BLaER1 treated with 17β-estradiol and CSF1 and Interleukin-3, amounts not matched to agents 10 nM and 100 nM (cell line): ENCODE results near the gene SUPT3H.
"Not testable (repeated sequence)": the region's sequence is repeated elsewhere in the genome, so short reads cannot be mapped to it uniquely, and the experiment has no call there.

Source experiments
- H3K27ac ChIP-seq, 11 experiments: shearing (Covaris generic); formaldehyde crosslinking; 2 replicates each; pipeline ENCODE4 v1.8.1; 2022
- H3K27me3 ChIP-seq, 11 experiments: shearing (Covaris generic); formaldehyde crosslinking; 2 replicates each; pipeline ENCODE4 v1.8.1; 2022
- H3K36me3 ChIP-seq, 11 experiments: shearing (Covaris generic); formaldehyde crosslinking; 2 replicates each; pipeline ENCODE4 v1.8.1; 2022
- H3K4me1 ChIP-seq, 10 experiments: shearing (Covaris generic); formaldehyde crosslinking; 2 replicates each; pipeline ENCODE4 v1.8.1; 2022
- H3K4me2 ChIP-seq, 11 experiments: shearing (Covaris generic); formaldehyde crosslinking; 2 replicates each; pipeline ENCODE4 v1.8.1; 2022
- H3K4me3 ChIP-seq, 10 experiments: shearing (Covaris generic); formaldehyde crosslinking; 2 replicates each; pipeline ENCODE4 v1.8.1; 2022
- H3K9ac ChIP-seq, 11 experiments: shearing (Covaris generic); formaldehyde crosslinking; 2 replicates each; pipeline ENCODE4 v1.8.1; 2022
- H3K9me3 ChIP-seq, 11 experiments: shearing (Covaris generic); formaldehyde crosslinking; replicated peaks in 1 of 11; 2 replicates each; pipeline ENCODE4 v1.8.1; 2022
- H4K20me1 ChIP-seq, 11 experiments: shearing (Covaris generic); formaldehyde crosslinking; 2 replicates each; pipeline ENCODE4 v1.8.1; 2022
- Cebpa-rat ChIP-seq, 11 experiments: shearing (Covaris generic); IDR thresholded peaks; 2 replicates each; pipeline ENCODE4 v1.8.1; 2022

Gene SUPT3H

DNA sequence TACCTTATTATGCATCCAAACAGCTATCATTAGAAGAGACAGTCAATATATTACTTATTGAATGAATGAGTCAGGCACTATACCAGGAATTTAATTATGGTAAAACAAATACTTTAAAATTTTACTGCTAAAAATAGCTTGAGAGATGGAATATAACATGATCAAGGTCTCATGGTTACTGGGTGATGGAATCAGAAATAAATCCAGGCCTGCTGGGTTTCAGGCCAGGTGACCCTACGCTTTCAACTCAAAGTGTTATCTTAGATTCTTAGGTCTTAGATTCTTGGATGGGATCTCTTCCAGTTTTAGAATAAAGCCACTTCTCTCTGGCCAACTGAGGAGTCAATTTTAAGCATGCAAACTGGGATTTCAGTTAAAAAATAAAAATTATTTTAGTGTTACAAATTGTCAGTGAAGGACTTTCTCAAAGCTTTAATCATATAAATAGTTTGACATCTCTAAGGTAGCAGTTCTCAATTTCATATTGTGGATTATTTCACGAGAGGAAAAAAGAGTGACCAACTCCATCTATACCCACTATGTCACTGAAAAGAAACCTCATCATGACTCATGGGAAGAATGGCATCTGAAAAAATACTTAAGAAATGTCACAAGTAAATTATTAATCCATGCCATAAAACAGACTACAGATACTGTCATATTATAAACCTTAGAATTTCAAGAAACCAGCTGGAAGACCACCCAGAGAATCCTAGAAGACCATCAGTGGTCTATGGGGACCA is 333.1 kb downstream of the SUPT3H start:
- peak overlapping the region; percentile 4 to 45 (median 22); a peak in 16 of 22 replicates for H3K4me2 ChIP-seq
- H4K20me1 ChIP-seq = no peaks in the 10 kb centered on the region
- no peak overlapping the region for H3K9ac ChIP-seq
- H3K4me1 ChIP-seq = peaks cover 11 to 35% (median 19%) of the 10 kb centered on the region in 10 experiments; a peak in 17 of 20 replicates
- no peak for TF ChIP-seq Cebpa-rat (IDR thresholded peaks at IDR 0.05)
- H3K4me3 ChIP-seq = no peak overlapping the region
- no peak overlapping the region for H3K27ac ChIP-seq
- no peaks in the 10 kb centered on the region for H3K9me3 ChIP-seq
- H3K27me3 ChIP-seq = no peaks in the 10 kb centered on the region
- H3K36me3 ChIP-seq = no peaks in the 10 kb centered on the region

DNA sequence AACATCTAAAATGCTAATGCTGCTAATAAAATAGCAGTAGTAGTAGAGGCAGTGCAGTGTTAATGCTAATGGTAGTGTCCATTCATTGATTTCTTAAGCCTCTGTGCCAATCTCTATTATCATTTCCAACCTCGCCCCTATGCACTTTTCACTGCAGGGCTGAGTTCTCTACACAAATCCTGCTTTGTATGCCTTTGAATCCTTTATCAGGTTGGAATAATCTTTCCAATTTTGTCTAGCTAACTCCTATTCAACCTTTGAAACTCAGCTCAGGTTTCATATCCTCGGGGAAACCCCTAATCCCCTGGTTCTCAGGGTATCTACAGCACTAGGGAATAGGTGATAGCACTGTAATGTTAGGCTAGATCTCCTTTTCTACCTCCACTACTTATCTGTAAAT is 333.6 kb downstream of the SUPT3H start:
- no peak for TF ChIP-seq Cebpa-rat (IDR thresholded peaks at IDR 0.05)
- no peaks in the 10 kb centered on the region for H4K20me1 ChIP-seq
- H3K9me3 ChIP-seq = no peaks in the 10 kb centered on the region
- peaks cover 7 to 29% (median 14%) of the 10 kb centered on the region in 10 experiments; a peak in 17 of 20 replicates for H3K4me1 ChIP-seq
- H3K36me3 ChIP-seq = no peaks in the 10 kb centered on the region
- no peaks in the 10 kb centered on the region for H3K27me3 ChIP-seq
- H3K4me3 ChIP-seq = no peak overlapping the region
- no peak overlapping the region for H3K9ac ChIP-seq
- no peak overlapping the region for H3K4me2 ChIP-seq
- H3K27ac ChIP-seq = no peak overlapping the region

DNA sequence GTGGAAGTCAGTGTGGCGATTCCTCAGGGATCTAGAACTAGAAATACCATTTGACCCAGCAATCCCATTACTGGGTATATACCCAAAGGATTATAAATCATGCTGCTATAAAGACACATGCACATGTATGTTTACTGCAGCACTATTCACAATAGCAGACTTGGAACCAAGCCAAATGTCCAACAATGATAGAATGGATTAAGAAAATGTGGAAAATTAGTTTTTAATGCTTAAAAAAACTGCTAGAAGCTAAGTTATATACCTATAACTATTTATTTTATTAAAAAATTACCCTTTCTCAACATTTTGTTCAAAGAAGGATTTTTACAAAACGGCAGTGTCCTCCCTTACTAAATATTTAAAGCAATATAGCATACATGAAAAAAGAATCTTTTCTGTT is 335.1 kb downstream of the SUPT3H start:
- H3K27ac ChIP-seq, H3K36me3 ChIP-seq, H3K4me3 ChIP-seq, H3K9me3 ChIP-seq, H3K4me2 ChIP-seq, H3K9ac ChIP-seq, H3K27me3 ChIP-seq, H4K20me1 ChIP-seq: not testable (repeated sequence)
- H3K4me1 ChIP-seq = peaks cover 6 to 22% (median 11%) of the 10 kb centered on the region in 10 experiments; a peak in 12 of 20 replicates

DNA sequence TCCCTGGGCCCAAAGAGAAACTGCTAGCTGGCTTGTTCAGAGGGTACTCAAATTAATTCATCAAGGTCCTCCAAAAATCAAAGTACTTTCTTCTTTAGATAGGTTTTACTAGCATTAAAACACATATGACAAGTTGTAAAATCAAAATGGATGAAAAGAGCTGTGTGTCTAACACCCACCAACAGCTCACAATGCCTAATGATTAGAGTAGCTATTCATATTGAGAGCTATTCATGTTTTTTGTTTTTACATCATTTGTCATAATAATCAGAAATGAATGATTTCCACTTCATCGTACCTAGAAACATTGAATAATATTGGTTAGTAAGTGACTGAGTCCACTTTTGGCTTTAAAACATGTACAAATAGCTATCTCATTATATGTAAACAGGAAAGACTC is 339.5 kb downstream of the SUPT3H start:
- H3K4me2 ChIP-seq = no peak overlapping the region
- no peak overlapping the region for H3K27ac ChIP-seq
- H3K4me1 ChIP-seq = no peaks in the 10 kb centered on the region
- H3K9ac ChIP-seq = no peak overlapping the region
- H3K9me3 ChIP-seq = no peaks in the 10 kb centered on the region
- TF ChIP-seq Cebpa-rat (IDR thresholded peaks at IDR 0.05) = no peak
- H3K4me3 ChIP-seq = no peak overlapping the region
- no peaks in the 10 kb centered on the region for H3K36me3 ChIP-seq
- no peaks in the 10 kb centered on the region for H3K27me3 ChIP-seq
- H4K20me1 ChIP-seq = no peaks in the 10 kb centered on the region

DNA sequence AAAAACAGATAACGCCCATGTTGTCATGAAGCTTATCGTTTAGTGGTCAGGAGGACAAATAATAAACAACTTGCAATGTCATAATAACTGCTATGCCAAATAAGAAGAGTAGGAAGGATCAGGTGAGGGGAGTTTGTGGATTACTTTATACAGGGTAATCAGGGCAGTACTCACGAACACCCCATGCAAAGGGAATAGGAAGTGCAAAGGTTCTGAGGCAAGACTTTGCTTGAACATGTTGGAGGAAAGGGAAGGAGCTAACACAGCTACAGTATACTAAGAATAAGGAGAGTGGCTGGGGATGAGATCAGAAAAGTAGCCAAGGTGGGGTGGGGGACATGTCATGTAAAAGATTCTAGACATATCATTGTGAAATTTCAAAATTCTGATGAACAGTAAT is 341.6 kb downstream of the SUPT3H start:
- Histone ChIP-seq H3K36me3 (no peaks in the 10 kb centered on the region), H3K4me2 (no peak overlapping the region), H3K4me3 (no peak overlapping the region), H3K9me3 (no peaks in the 10 kb centered on the region), H3K27me3 (no peaks in the 10 kb centered on the region), H3K9ac (no peak overlapping the region), H3K27ac (no peak overlapping the region), H3K4me1 (peaks cover 0 to 19% (median 7%) of the 10 kb centered on the region in 10 experiments; a peak in 11 of 20 replicates), H4K20me1 (no peaks in the 10 kb centered on the region)
- TF ChIP-seq Cebpa-rat (IDR thresholded peaks at IDR 0.05) = no peak

DNA sequence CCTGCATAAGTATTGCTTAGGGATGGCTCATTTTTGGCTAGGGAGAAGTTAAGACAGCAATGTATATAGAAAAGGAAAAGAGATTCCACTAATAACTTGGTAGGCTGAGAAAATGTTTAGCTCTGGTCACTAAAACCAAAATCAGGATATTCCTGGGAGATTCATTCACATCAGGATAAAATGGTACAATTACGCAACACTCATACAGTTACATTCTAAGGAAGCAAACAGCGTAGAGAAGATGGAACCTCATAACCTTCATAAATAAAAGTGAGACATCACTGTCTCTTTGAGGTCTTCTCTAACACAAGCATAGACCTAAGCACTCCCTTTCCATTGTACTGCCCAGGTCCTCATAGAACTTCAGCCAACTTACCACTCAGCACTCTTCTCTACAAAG is 345.3 kb downstream of the SUPT3H start:
- H3K27me3 ChIP-seq = no peaks in the 10 kb centered on the region

DNA sequence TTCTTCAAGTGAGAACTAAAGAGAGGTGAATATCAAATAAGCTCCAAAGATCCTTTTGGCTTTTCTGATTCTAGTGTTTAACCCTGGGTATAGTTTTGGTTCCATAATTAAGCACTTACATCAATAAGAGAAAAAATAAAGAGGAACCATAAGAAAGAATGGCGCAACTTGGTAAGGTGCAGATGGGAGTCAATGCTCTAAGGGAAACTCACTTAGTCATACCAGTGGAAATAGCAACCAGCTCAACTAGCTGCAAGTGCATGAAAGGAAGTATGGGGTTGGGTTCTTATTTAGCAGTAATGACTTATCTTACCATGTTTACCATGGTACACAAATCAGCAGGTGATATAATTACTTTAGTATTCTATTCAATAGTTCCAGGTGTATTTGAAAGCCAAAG is 346.1 kb downstream of the SUPT3H start:
- Histone ChIP-seq H3K27me3 (no peaks in the 10 kb centered on the region), H3K4me2 (peak overlapping the region in 6 of 11 experiments; percentile 24 to 51 (median 40); a peak in 10 of 22 replicates), H3K4me1 (peaks cover 0 to 25% (median 9%) of the 10 kb centered on the region in 10 experiments; a peak in 12 of 20 replicates), H3K27ac (peak overlapping the region in 5 of 11 experiments; percentile 16 to 70 (median 59); a peak in 8 of 22 replicates), H3K9me3 (peaks cover 16 to 24% (median 19%) of the 10 kb centered on the region in 11 experiments), H3K9ac (no peak overlapping the region), H3K4me3 (no peak overlapping the region), H4K20me1 (no peaks in the 10 kb centered on the region), H3K36me3 (no peaks in the 10 kb centered on the region; a peak in 1 of 22 replicates)
- peak in 4 of 11 experiments; percentile 35 to 65 (median 52); a peak in 3 of 22 replicates for TF ChIP-seq Cebpa-rat (IDR thresholded peaks at IDR 0.05)

More for the DNA sequence above, 345.3 kb downstream of the SUPT3H start:
- peaks cover 8 to 16% (median 11%) of the 10 kb centered on the region in 11 experiments for H3K9me3 ChIP-seq
- H3K27ac ChIP-seq = peak overlapping the region in 5 of 11 experiments; percentile 16 to 70 (median 59); a peak in 8 of 22 replicates
- no peaks in the 10 kb centered on the region for H4K20me1 ChIP-seq
- no peaks in the 10 kb centered on the region; a peak in 1 of 22 replicates for H3K36me3 ChIP-seq
- H3K4me3 ChIP-seq = no peak overlapping the region
- peak overlapping the region in 5 of 11 experiments; percentile 24 to 51 (median 36); a peak in 7 of 22 replicates for H3K4me2 ChIP-seq
- no peak overlapping the region for H3K9ac ChIP-seq
- peak in 4 of 11 experiments; percentile 38 to 66 (median 52); a peak in 5 of 22 replicates for TF ChIP-seq Cebpa-rat (IDR thresholded peaks at IDR 0.05)
- peaks cover 0 to 19% (median 7%) of the 10 kb centered on the region in 10 experiments; a peak in 11 of 20 replicates for H3K4me1 ChIP-seq

DNA sequence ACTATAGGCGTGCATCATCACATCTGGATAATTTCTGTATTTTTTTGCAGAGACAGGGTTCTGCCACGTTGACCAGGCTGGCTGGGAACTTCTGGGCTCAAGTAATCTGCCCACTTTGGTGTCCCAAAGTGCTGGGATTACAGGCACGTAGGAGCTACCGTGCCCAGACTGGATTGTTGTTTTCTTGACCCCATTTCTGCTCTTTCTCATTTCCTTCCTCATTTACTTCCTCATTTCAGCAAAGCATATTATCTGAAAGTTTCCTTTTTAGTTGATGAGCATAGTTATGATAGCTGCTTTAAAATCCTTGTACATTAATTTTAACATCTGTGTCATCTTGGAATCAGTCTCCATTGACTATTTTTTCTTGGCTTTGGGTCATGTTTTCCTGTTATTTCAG is 350.6 kb downstream of the SUPT3H start:
- H3K27me3 ChIP-seq = no peaks in the 10 kb centered on the region
- H3K9ac ChIP-seq = no peak overlapping the region
- peak overlapping the region in 2 of 10 experiments; percentile 7 to 13; a peak in 1 of 20 replicates for H3K4me3 ChIP-seq
- H3K27ac ChIP-seq = peak overlapping the region in 4 of 11 experiments; percentile 8 to 35 (median 18); a peak in 4 of 22 replicates
- no peaks in the 10 kb centered on the region; a peak in 1 of 22 replicates for H3K36me3 ChIP-seq
- peak overlapping the region in 2 of 11 experiments; percentile 5 to 17; a peak in 3 of 22 replicates for H3K4me2 ChIP-seq
- peaks cover 3 to 22% (median 13%) of the 10 kb centered on the region in 10 experiments; a peak in 18 of 20 replicates for H3K4me1 ChIP-seq
- TF ChIP-seq Cebpa-rat (IDR thresholded peaks at IDR 0.05) = no peak
- H3K9me3 ChIP-seq = peaks cover 26 to 46% (median 42%) of the 10 kb centered on the region in 11 experiments
- H4K20me1 ChIP-seq = no peaks in the 10 kb centered on the region

DNA sequence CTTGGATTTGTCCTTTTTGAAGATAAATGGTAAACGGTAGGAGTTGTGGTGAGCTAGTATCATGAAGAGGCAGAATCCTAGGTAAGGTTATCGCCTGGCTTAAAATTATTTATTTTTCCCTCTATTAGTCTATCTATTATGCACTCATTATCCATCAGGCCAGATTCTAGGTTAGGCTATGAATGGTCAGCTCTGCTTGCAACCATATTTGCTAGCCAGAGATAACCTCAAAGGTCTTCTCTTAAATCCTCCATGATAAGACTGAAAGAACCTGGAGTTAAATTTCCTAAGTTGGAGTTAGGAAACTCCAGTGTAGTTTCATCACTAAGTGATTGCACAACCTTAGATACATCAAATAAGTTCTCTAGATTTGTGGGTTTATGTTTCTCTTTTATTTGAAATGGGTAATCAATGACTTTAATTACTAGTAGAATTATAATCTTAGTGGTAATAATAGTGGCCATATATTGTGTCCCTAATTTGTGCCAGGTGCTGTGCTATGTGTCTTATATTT is 351.7 kb downstream of the SUPT3H start:
- Histone ChIP-seq H3K9me3 (peaks cover 26 to 46% (median 42%) of the 10 kb centered on the region in 11 experiments), H3K4me1 (peaks cover 5 to 23% (median 16%) of the 10 kb centered on the region in 10 experiments), H3K27me3 (no peaks in the 10 kb centered on the region), H3K4me3 (no peak overlapping the region), H3K4me2 (no peak overlapping the region), H3K9ac (no peak overlapping the region), H4K20me1 (no peaks in the 10 kb centered on the region), H3K36me3 (no peaks in the 10 kb centered on the region; a peak in 1 of 22 replicates), H3K27ac (no peak overlapping the region)
- TF ChIP-seq Cebpa-rat (IDR thresholded peaks at IDR 0.05) = 0 out of 22 replicates have a peak, but pooled peaks of 1 of the 11 experiments have one; percentile 12
